ENCODE data around the gene RASA2.
A peak's percentile ranks its signal among the peaks of the same experiment; 100 is the strongest.
"Not testable (repeated sequence)": the region's sequence is repeated elsewhere in the genome, so short reads cannot be mapped to it uniquely, and the experiment has no call there.

The RASA2 gene

DNA sequence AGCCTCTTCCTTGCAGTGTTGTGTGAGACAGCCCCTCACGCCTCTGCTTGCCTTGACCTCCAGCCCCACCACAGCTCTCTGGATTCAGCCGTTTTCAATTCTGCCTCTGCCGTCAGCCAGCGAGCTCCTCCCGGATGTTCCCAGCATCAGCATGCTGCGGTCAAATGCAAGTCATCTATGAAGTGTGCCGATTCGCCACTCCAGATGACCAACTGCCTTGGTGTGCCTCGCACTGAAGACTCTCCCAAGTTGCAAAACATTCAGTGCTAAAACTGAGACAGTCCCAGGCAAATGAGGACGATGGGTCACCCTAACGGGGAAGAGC, 30.6 kb upstream of the RASA2 start:
- DNase-seq (ENCODE audit: low read depth in 1 of 2, low spot score in 1 of 2), result no peak

GRCh38 chr3:141457624-141458236, 29.1 kb upstream of the RASA2 start:
- no peak for DNase-seq (ENCODE audit: low read depth in 1 of 2, low spot score in 1 of 2)

DNA sequence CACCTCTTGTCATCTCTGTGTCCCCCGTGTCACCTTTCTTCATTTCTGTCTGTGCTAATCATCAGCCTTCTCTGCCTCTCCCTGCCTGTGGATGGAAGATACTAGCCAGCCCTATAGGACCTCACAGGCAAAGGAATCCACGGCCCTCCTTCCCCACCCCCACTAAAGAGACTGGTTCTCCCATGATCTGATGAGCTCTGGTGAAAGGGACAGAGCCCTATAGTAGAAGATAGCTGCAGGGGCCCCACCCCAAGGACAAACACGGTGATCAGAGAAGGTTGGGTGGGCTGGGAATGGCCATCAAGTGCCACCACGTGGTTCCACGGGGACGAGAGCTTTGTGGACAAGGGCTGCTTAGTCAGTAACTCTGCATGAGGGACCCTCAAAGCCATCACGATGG, 27.8 kb upstream of the RASA2 start:
- no peak for DNase-seq (ENCODE audit: low read depth in 1 of 2, low spot score in 1 of 2)

- DNase-seq (ENCODE audit: low read depth in 1 of 2, low spot score in 1 of 2), result peak; percentile 80 to 88
Observed at GRCh38 chr3:141460097-141460704, 26.6 kb upstream of the RASA2 start.

GRCh38 chr3:141462176-141462859, 24.5 kb upstream of the RASA2 start:
- DNase-seq (ENCODE audit: low read depth in 1 of 2, low spot score in 1 of 2), result no peak

DNA sequence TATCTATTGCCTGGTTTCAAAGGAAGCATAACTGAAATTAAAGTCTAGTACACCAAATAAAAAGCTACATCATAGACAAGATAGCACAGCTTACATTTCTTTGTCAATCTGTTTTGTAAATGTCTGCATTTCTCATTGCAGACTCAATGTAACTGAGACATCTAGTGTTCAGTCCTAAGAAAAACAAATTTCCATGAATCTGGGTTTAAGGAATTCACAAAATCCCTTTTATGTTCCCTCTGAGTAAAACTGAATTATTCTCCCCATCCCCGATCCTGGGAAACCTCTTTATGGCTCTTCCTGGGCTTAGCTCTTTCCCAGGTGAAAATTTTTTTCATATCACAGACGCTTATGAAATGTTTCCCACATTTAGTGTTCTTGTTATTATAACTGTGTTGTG, 21.6 kb upstream of the RASA2 start:
- no peak for DNase-seq (ENCODE audit: low read depth in 1 of 2, low spot score in 1 of 2)

GRCh38 chr3:141466633-141467169, 20.1 kb upstream of the RASA2 start:
- no peak for DNase-seq (ENCODE audit: low read depth in 1 of 2, low spot score in 1 of 2)

DNA sequence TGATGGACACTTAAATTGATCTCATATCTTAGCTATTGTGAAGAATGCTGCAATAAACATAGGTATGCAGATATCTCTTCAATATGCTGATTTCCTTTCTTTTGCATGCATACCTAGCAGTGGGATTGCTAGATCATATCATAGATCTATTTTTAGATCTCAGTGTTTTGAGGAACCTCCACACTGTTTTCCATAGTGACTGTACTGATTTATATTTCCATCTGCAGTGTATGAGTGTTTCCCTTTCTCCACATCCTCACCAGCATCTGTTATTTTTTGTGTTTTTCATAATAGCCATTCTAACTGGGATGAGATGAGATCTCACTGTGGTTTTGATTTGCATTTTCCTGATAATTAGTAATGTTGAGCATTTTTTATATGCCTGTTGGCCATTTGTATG, 17.1 kb upstream of the RASA2 start:
- no peak for DNase-seq (ENCODE audit: low read depth in 1 of 2, low spot score in 1 of 2)

DNA sequence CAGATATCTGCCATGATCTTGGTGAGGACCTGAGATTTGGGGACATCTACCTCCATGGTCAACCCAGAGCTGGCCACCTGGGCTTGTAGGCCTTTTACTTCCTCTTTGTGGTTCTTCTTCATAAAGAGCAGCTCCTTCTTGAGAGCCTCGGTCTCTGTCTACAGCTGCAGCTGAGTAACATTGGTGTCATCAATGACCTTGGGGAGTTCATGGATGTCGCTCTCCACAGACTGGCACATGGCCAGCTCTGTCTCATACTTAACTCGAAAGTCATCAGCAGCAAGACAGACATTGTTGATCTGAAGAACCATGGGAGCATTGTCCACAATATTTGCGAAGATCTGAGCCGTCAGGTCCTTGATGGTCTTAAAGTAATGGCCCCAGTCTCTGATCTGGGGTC, 15.7 kb upstream of the RASA2 start:
- no peak for DNase-seq (ENCODE audit: low read depth in 1 of 2, low spot score in 1 of 2)

DNA sequence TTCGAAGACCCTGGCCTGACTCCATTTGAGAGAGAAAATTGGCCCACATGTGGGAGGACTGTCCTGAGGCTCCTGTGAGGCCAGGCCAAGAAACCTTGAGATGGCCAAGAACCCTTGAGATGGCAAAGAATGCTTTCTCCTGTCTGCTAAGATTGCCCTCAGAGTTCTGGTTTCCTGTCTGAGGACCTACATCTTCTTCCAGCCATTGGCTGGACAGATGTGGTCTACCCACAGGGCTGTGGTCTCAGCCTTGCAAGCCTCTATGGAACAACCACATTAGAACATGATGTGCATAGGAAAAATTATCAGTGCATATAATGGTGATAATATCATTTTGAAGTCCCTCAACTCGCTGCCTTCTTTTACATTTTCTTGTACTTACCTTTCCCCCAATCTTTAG, 10.8 kb upstream of the RASA2 start:
- DNase-seq (ENCODE audit: low read depth in 1 of 2, low spot score in 1 of 2), result no peak

DNA sequence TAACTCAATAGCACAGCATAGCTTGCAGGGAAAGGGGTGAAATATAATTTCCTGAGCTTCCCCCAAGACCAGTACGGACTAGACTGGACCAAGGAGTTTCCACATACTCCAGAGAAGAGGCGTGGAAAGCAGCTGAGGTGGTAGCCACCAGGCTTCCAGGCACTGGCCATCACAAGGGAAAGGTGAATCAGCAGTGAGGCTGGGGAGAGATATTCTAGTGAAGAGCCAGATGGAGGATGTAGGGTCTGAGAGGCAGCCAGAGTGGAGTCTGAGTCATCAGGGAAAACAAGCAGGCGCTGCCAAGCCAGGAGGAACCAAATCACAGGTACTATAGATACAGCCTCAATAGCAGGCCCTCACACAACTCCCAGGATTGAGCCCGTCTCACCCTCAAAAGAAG, 9.6 kb upstream of the RASA2 start:
- no peak for DNase-seq (ENCODE audit: low read depth in 1 of 2, low spot score in 1 of 2)

DNA sequence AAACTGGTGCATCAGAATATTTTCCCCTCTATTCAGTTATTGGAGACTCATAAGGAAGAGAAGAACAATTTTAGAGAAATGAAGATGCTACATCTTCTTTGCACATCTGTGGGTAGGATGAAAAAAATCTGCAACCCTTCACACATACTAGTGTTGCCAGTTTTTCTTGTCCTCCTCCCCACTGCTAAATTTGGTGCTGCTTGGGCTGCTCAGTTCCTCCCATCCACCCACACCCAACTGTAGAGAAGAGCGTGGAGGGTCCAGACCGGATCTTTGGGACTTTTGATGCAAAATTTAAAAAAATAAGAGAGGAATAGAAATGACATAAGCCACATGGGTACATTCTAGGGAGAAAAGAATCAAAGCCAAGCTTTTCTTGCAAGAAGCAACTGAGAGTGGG, 8.7 kb upstream of the RASA2 start:
- no peak for DNase-seq (ENCODE audit: low read depth in 1 of 2, low spot score in 1 of 2)

DNA sequence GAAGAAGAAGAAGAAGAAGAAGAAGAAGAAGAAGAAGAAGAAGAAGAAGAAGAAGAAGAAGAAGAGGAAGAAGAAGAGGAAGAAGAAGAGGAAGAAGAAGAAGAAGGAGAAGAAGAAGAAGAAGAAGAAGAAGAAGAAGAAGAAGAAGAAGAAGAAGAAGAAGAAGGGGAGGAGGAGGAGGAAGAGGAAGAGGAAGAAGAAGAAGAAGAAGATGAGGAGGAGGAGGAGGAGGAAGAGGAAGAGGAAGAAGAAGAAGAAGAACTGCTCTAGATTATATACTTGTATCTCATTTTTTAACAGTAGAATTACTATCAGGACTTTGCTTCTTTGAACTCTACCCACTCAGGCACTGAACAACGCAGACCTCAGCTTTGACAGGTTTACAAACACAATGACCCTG, 8.0 kb upstream of the RASA2 start:
- DNase-seq (ENCODE audit: low read depth in 1 of 2, low spot score in 1 of 2), result not testable (repeated sequence)

- DNase-seq (ENCODE audit: low read depth in 1 of 2, low spot score in 1 of 2), result no peak
Observed at GRCh38 chr3:141482245-141482922, 4.4 kb upstream of the RASA2 start.

GRCh38 chr3:141484701-141485287, 2.0 kb upstream of the RASA2 start:
- DNase-seq (ENCODE audit: low read depth in 1 of 2, low spot score in 1 of 2), result no peak

DNA sequence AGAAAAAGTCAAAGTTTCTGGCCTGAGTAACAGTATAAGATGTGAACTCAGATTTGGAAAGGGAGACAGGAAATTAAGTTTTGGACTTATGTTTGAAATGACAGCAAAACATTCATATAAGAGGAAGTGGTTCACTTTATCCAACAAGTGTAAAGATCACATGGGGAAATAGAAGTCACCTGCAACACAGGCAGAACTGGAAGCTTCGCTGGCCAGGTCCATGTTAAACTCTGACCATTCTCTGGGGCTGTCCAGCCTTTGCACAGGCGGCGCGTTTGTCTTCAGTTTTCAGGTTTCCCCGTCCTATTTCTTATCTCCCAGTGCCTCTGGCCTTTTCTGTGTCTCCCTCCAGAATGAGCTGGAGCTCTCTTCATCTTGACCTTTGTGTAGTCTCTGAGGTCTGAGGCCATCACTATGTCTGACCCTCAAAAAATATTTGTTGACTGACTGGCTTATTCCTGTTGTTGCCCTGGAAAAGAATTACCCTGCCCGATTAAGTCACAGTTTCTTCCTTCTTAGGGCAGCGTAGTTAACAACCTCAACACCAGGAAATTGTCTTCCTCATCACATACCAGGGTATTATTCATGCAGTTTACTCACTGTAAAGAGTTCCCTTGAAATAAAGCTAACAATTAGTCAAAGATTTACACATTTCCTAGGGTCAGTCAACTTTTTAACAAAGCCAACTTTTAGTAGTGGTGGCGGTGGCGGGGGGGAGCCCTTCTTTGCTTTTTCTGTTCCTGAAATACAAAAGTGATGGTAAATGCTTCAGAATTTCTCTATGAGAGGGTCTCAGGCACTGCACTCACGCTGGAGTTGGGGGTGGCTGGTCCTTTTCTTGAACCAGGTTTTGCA, 959 bp upstream of the RASA2 start:
- DNase-seq (ENCODE audit: low read depth in 1 of 2, low spot score in 1 of 2), result no peak

- DNase-seq (ENCODE audit: low read depth in 1 of 2, low spot score in 1 of 2), result no peak
Observed at GRCh38 chr3:141486496-141486745, 406 bp upstream of the RASA2 start.

- peak; percentile 59 to 73 for DNase-seq (ENCODE audit: low read depth in 1 of 2, low spot score in 1 of 2)
Observed at GRCh38 chr3:141487521-141488252, 860 bp downstream of the RASA2 start.

- DNase-seq (ENCODE audit: low read depth in 1 of 2, low spot score in 1 of 2), result peak in 1 of 2 donors; percentile 41
Observed at GRCh38 chr3:141489203-141489602, 2.4 kb downstream of the RASA2 start.

DNA sequence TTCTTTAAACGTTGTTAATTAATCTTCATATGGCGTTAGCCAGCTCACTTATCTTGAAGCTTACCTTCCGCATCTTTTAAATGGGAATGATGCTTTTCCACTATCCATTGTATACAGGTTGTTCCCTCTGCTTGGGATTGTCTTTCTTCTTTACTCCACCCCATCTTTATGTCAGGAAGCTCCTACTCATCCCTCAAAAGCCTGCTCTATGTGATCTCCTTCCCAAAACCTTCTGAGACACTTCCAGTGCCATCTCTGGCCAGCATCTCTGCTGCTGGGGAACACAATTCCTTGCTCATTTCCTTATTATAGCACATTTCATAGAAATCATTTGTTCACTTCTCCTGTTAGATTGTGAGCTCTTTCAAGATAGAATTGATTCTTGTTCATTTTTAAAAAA, 4.3 kb downstream of the RASA2 start:
- no peak for DNase-seq (ENCODE audit: low read depth in 1 of 2, low spot score in 1 of 2)

Measured in activated CD4-positive, alpha-beta T cell treated with anti-CD3 and anti-CD28 coated beads, Interleukin-2, amount 50 U/mL, for 24 hours (primary cell).